Tongue (tissue), 2 donors: ENCODE data around the gene SARDH. TPM values are rescaled to one million over a fixed set of nuclear protein-coding genes. Genes with fewer than 3 reads are reported as not detected.

ENCODE experiments used
- DNase-seq: peaks from one replicate; pipeline ENCODE4 v3.0.0-alpha.2; 2015
- total RNA-seq: library from RNA; depleted of rRNA; stranded (reverse); fragments of >200 nt; gene quantifications from one replicate; pipeline ENCODE4 v1.2.3, GENCODE V29; 2014

The SARDH gene
- total RNA-seq, 1 donor from 2014 or later = 8.0 TPM

- DNase-seq = no peak
Observed at GRCh38 chr9:133669182-133669801, 68.9 kb downstream of the SARDH start.

- no peak for DNase-seq
Observed at GRCh38 chr9:133667759-133668450, 70.2 kb downstream of the SARDH start.

- no peak for DNase-seq
Observed at GRCh38 chr9:133666845-133667244, 71.3 kb downstream of the SARDH start.

- no peak for DNase-seq
Observed at GRCh38 chr9:133666387-133666786, 71.8 kb downstream of the SARDH start.

GRCh38 chr9:133665535-133665934, 72.6 kb downstream of the SARDH start:
- DNase-seq = no peak

- no peak for DNase-seq
Observed at GRCh38 chr9:133665096-133665495, 73.1 kb downstream of the SARDH start.

- no peak for DNase-seq
Observed at GRCh38 chr9:133664173-133665050, 73.7 kb downstream of the SARDH start.

GRCh38 chr9:133661846-133662540, 76.2 kb downstream of the SARDH start:
- DNase-seq = peak; percentile 22

- DNase-seq = no peak
Observed at GRCh38 chr9:133659516-133659915, 78.6 kb downstream of the SARDH start.

- DNase-seq = peak; percentile 72
Observed at GRCh38 chr9:133658442-133659431, 79.4 kb downstream of the SARDH start.

- peak; percentile 52 for DNase-seq
Observed at GRCh38 chr9:133657120-133657661, 81.0 kb downstream of the SARDH start.

GRCh38 chr9:133656211-133657119, 81.7 kb downstream of the SARDH start:
- DNase-seq = no peak

GRCh38 chr9:133655701-133656100, 82.5 kb downstream of the SARDH start:
- no peak for DNase-seq

- DNase-seq = no peak
Observed at GRCh38 chr9:133654736-133655657, 83.2 kb downstream of the SARDH start.

GRCh38 chr9:133653638-133654037, 84.5 kb downstream of the SARDH start:
- DNase-seq = no peak

GRCh38 chr9:133650026-133650425, 88.1 kb downstream of the SARDH start:
- no peak for DNase-seq

- DNase-seq = no peak
Observed at GRCh38 chr9:133649194-133649593, 89.0 kb downstream of the SARDH start.

- no peak for DNase-seq
Observed at GRCh38 chr9:133647765-133648469, 90.2 kb downstream of the SARDH start.
